SK-N-SH (cell line): ENCODE data around the gene C16orf95. TPM values are rescaled to one million over a fixed set of nuclear protein-coding genes. Genes with fewer than 3 reads are reported as not detected.
A peak's percentile ranks its signal among the peaks of the same experiment; 100 is the strongest.

ENCODE experiments used
- CTCF ChIA-PET: fragments of 300-600, 350-600 bp; formaldehyde crosslinking; extraction: SDS; loops from one replicate; lab custom pipeline; 2021; lab: Yijun Ruan, JAX
- POLR2A ChIA-PET: fragments of 350-600 bp; sonication (Branson Sonifier 250); formaldehyde crosslinking; extraction: SDS; loops from one replicate; lab custom pipeline; 2020; ENCODE audit warnings: antibody characterized with exemption, inconsistent platforms; lab: Yijun Ruan, JAX
- DNase-seq: peaks from one replicate; pipeline ENCODE4 v3.0.0; 2012
- H2AFZ ChIP-seq: fragments of 200-600 bp; sonication (generic); 2 replicates; pipeline ENCODE4 v1.8.1; 2016; ENCODE audit warnings: antibody characterized with exemption, mild to moderate bottlenecking, low read depth
- H3F3A ChIP-seq: fragments of 200-600 bp; sonication (generic); replicated peaks from 2 replicates; pipeline ENCODE3; 2016; ENCODE audit warnings: antibody characterized with exemption, mild to moderate bottlenecking; ENCODE audit not compliant: insufficient read depth
- H3K27ac ChIP-seq, 2 experiments: fragments of 200-500 bp in 1 of 2; fragments of 200-600 bp in 1 of 2; sonication (Bioruptor generic) in 1 of 2; sonication (generic), shearing (Covaris generic) in 1 of 2; 2 replicates each; pipeline versions ENCODE4 v1.5.1 to v1.6.1; 2014 to 2016; ENCODE audit warnings: low read depth in 2 of 2, inconsistent platforms in 1 of 2, low read length in 1 of 2, mild to moderate bottlenecking in 1 of 2, mixed read lengths in 1 of 2
- H3K27me3 ChIP-seq: fragments of 200-600 bp; sonication (generic), shearing (Covaris generic); 2 replicates; pipeline ENCODE4 v1.6.1; 2016; ENCODE audit warnings: mixed run types; ENCODE audit not compliant: insufficient read depth
- H3K36me3 ChIP-seq, 2 experiments: fragments of 200-500 bp in 1 of 2; fragments of 200-600 bp in 1 of 2; sonication (Bioruptor generic) in 1 of 2; sonication (generic) in 1 of 2; replicated peaks in 1 of 2; 2 replicates each; pipeline versions ENCODE3 to v1.5.1; 2014 to 2016; ENCODE audit warnings: low read length in 1 of 2, mild to moderate bottlenecking in 1 of 2; ENCODE audit not compliant: insufficient read depth in 2 of 2, control insufficient read depth in 1 of 2
- H3K4me1 ChIP-seq, 2 experiments: fragments of 200-500 bp in 1 of 2; fragments of 200-600 bp in 1 of 2; sonication (Bioruptor generic) in 1 of 2; sonication (generic), shearing (Covaris generic) in 1 of 2; 2 replicates each; pipeline versions ENCODE4 v1.5.1 to v1.6.1; 2014 to 2016; ENCODE audit warnings: low read depth in 1 of 2, low read length in 1 of 2, mixed run types in 1 of 2; ENCODE audit not compliant: insufficient read depth in 2 of 2, control insufficient read depth in 1 of 2
- H3K4me2 ChIP-seq: fragments of 200-600 bp; sonication (generic), shearing (Covaris generic); 2 replicates; pipeline ENCODE4 v1.6.1; 2017; ENCODE audit warnings: mixed run types
- H3K4me3 ChIP-seq, 2 experiments: fragments of 200-500 bp in 1 of 2; fragments of 200-600 bp in 1 of 2; sonication (Bioruptor generic) in 1 of 2; sonication (generic), shearing (Covaris generic) in 1 of 2; 2 replicates each; pipeline versions ENCODE4 v1.5.1 to v1.8.1; 2014 to 2016; ENCODE audit warnings: low read depth in 2 of 2, inconsistent platforms in 1 of 2, low read length in 1 of 2, mild to moderate bottlenecking in 1 of 2, mixed read lengths in 1 of 2, moderate library complexity in 1 of 2
- H3K79me2 ChIP-seq: fragments of 200-600 bp; sonication (generic); 2 replicates; pipeline ENCODE4 v1.8.1; 2017; ENCODE audit warnings: mild to moderate bottlenecking; ENCODE audit not compliant: insufficient read depth
- H3K9ac ChIP-seq: fragments of 200-600 bp; sonication (generic); 2 replicates; pipeline ENCODE4 v1.6.1; 2017; ENCODE audit warnings: mixed run types
- H3K9me2 ChIP-seq: fragments of 200-600 bp; sonication (generic); 2 replicates; pipeline ENCODE4 v1.6.1; 2017; ENCODE audit warnings: mixed run types
- H3K9me3 ChIP-seq: fragments of 200-600 bp; sonication (generic); 2 replicates; pipeline ENCODE4 v1.6.1; 2017; ENCODE audit warnings: mixed run types, mild to moderate bottlenecking, moderate library complexity
- H4K20me1 ChIP-seq: fragments of 200-600 bp; sonication (generic); 2 replicates; pipeline ENCODE4 v1.6.1; 2017; ENCODE audit warnings: mild to moderate bottlenecking, mixed run types; ENCODE audit not compliant: insufficient read depth
- ELF1 ChIP-seq: IDR thresholded peaks from 2 replicates; pipeline ENCODE4 v1.4.0; 2012
- EZH2phosphoT487 ChIP-seq: fragments of 200-600 bp; sonication (generic); IDR thresholded peaks from 2 replicates; pipeline ENCODE4 v1.6.1; 2017; ENCODE audit warnings: low read depth, mixed run types, mild to moderate bottlenecking, antibody characterized with exemption, moderate library complexity, borderline replicate concordance
- FOSL2 ChIP-seq: IDR thresholded peaks from 2 replicates; pipeline ENCODE4 v1.4.0; 2012; ENCODE audit warnings: low read depth, mild to moderate bottlenecking, moderate library complexity, borderline replicate concordance
- FOXJ3 ChIP-seq: sonication (generic); formaldehyde crosslinking; IDR thresholded peaks from 2 replicates; pipeline ENCODE4 v1.5.1; 2020; ENCODE audit warnings: mild to moderate bottlenecking, missing genetic modification reagents
- FOXM1 ChIP-seq: IDR thresholded peaks from 2 replicates; pipeline ENCODE4 v1.4.0; 2012; ENCODE audit warnings: low read depth, mild to moderate bottlenecking
- MEF2A ChIP-seq: IDR thresholded peaks from 2 replicates; pipeline ENCODE4 v1.4.0; 2012; ENCODE audit warnings: low read depth, borderline replicate concordance
- MXI1 ChIP-seq: IDR thresholded peaks from 2 replicates; pipeline ENCODE4 v1.6.1; 2012; ENCODE audit warnings: mild to moderate bottlenecking, low read depth, low read length, improper control_type of control experiment
- NFIC ChIP-seq: IDR thresholded peaks from 2 replicates; pipeline ENCODE4 v1.4.0; 2012; ENCODE audit warnings: borderline replicate concordance
- POLR2AphosphoS5 ChIP-seq: IDR thresholded peaks from 2 replicates; pipeline ENCODE4 v1.6.1; 2012; ENCODE audit warnings: low read depth, low read length
- RCOR1 ChIP-seq: fragments of 150-350 bp; IDR thresholded peaks from 2 replicates; pipeline ENCODE4 v1.6.1; 2017; ENCODE audit warnings: antibody characterized with exemption, low read length
- SMC3 ChIP-seq: IDR thresholded peaks from 2 replicates; pipeline ENCODE4 v1.6.1; 2012; ENCODE audit warnings: low read depth, low read length, improper control_type of control experiment
- TAF1 ChIP-seq: IDR thresholded peaks from 2 replicates; pipeline ENCODE4 v1.6.1; 2012; ENCODE audit warnings: low read depth, mild to moderate bottlenecking, low read length, moderate library complexity, borderline replicate concordance
- TCF12 ChIP-seq: IDR thresholded peaks from 2 replicates; pipeline ENCODE4 v1.4.0; 2012
- TEAD4 ChIP-seq: IDR thresholded peaks from 2 replicates; pipeline ENCODE4 v1.4.0; 2012; ENCODE audit warnings: mild to moderate bottlenecking, borderline replicate concordance; ENCODE audit not compliant: insufficient read depth
- WGBS: methylation state at CpG from one replicate; pipeline ENCODE4 v1.1.6; 2017; ENCODE audit warnings: low lambda C conversion rate; 5-methylcytosine and 5-hydroxymethylcytosine counted together
- polyA plus RNA-seq, 3 experiments: library from polyadenylated mRNA; depleted of rRNA; stranded (reverse); fragments of >200 nt; gene quantifications; 2 replicates each; pipeline ENCODE4 v1.2.3, GENCODE V29; 2012
- TF ChIP-seq, protein P1 (sequence below): IDR thresholded peaks from 2 replicates; pipeline ENCODE4; 2012
- TF ChIP-seq, protein P2 (sequence below): IDR thresholded peaks from 2 replicates; pipeline ENCODE4 v1.4.0; 2012; ENCODE audit warnings: low read depth, borderline replicate concordance
- TF ChIP-seq, protein P3 (sequence below): fragments of 200-600 bp; sonication (generic); IDR thresholded peaks from 2 replicates; pipeline ENCODE4 v1.6.1; 2017; ENCODE audit warnings: antibody characterized with exemption, mild to moderate bottlenecking, moderate library complexity
- TF ChIP-seq, protein P4 (sequence below): IDR thresholded peaks from 2 replicates; pipeline ENCODE4 v1.4.0; 2012; ENCODE audit warnings: low read depth
- TF ChIP-seq, protein P5 (sequence below): fragments of 150-350 bp; IDR thresholded peaks from 2 replicates; pipeline ENCODE4 v1.6.1; 2017; ENCODE audit warnings: antibody characterized with exemption, low read length, low read depth, borderline replicate concordance

Gene C16orf95
- polyA plus RNA-seq, 1 of the 3 experiments (the other 2 are of a cell fraction) = 5.0 TPM

DNA sequence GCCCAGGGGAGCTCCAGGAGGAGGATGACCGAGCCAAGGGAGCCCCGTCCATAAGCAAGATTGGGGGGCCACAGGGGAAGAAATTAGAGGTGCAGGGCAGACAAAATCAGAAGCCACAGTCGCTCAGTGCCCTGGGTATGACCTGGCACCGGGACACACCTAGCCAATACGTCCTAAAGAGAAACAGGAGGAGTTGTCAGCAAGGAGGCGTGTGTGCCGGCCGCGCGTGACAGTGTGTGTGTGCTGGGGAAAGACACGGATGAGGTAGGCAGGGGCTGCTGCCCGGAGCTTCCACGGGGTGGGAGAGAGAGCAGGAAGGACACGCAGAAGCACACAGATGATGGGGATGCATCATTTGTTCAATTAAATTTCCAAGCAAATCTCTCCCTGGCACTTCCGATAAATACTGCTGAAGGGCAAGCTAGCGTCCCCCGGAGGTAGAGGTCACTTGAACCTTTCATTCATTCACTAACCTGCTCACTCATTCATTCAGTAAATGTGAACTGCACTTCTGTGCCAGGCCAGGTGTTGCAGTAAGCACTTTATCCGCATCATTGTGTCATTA is 38.0 kb downstream of the C16orf95 start:
- Histone ChIP-seq H3K9ac (no peak overlapping the region), H3K4me3 (no peak overlapping the region), H3K4me1 (no peaks in the 10 kb centered on the region; a peak in 1 of 4 replicates), H3K9me3 (no peaks in the 10 kb centered on the region), H3K9me2 (no peaks in the 10 kb centered on the region), H3K27me3 (no peaks in the 10 kb centered on the region), H4K20me1 (no peaks in the 10 kb centered on the region), H3K4me2 (peak overlapping the region; percentile 55; the same call in 1 of the 2 replicates), H3K27ac (no peak overlapping the region), H3F3A (no peaks in the 10 kb centered on the region), H3K36me3 (no peaks in the 10 kb centered on the region), H3K79me2 (no peaks in the 10 kb centered on the region), H2AFZ (no peak overlapping the region)
- TF ChIP-seq TAF1 = no peak
- TF ChIP-seq, protein P1, sequence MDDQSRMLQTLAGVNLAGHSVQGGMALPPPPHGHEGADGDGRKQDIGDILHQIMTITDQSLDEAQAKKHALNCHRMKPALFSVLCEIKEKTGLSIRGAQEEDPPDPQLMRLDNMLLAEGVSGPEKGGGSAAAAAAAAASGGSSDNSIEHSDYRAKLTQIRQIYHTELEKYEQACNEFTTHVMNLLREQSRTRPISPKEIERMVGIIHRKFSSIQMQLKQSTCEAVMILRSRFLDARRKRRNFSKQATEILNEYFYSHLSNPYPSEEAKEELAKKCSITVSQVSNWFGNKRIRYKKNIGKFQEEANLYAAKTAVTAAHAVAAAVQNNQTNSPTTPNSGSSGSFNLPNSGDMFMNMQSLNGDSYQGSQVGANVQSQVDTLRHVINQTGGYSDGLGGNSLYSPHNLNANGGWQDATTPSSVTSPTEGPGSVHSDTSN = no peak
- TF ChIP-seq POLR2AphosphoS5 = no peak
- no peak for TF ChIP-seq MXI1
- no peak for TF ChIP-seq TCF12
- TF ChIP-seq EZH2phosphoT487 = no peak
- TF ChIP-seq TEAD4 = no peak
- TF ChIP-seq ELF1 = no peak
- no peak for TF ChIP-seq NFIC
- TF ChIP-seq, protein P2, sequence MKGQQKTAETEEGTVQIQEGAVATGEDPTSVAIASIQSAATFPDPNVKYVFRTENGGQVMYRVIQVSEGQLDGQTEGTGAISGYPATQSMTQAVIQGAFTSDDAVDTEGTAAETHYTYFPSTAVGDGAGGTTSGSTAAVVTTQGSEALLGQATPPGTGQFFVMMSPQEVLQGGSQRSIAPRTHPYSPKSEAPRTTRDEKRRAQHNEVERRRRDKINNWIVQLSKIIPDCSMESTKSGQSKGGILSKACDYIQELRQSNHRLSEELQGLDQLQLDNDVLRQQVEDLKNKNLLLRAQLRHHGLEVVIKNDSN = no peak
- no peak for TF ChIP-seq FOSL2
- TF ChIP-seq, protein P3, sequence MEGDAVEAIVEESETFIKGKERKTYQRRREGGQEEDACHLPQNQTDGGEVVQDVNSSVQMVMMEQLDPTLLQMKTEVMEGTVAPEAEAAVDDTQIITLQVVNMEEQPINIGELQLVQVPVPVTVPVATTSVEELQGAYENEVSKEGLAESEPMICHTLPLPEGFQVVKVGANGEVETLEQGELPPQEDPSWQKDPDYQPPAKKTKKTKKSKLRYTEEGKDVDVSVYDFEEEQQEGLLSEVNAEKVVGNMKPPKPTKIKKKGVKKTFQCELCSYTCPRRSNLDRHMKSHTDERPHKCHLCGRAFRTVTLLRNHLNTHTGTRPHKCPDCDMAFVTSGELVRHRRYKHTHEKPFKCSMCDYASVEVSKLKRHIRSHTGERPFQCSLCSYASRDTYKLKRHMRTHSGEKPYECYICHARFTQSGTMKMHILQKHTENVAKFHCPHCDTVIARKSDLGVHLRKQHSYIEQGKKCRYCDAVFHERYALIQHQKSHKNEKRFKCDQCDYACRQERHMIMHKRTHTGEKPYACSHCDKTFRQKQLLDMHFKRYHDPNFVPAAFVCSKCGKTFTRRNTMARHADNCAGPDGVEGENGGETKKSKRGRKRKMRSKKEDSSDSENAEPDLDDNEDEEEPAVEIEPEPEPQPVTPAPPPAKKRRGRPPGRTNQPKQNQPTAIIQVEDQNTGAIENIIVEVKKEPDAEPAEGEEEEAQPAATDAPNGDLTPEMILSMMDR = no peak
- no peak for TF ChIP-seq FOXM1
- TF ChIP-seq MEF2A = no peak
- TF ChIP-seq FOXJ3 (CRISPR knock-in tag) = no peak
- TF ChIP-seq, protein P4, sequence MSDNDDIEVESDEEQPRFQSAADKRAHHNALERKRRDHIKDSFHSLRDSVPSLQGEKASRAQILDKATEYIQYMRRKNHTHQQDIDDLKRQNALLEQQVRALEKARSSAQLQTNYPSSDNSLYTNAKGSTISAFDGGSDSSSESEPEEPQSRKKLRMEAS = no peak
- no peak for TF ChIP-seq RCOR1
- TF ChIP-seq, protein P5, sequence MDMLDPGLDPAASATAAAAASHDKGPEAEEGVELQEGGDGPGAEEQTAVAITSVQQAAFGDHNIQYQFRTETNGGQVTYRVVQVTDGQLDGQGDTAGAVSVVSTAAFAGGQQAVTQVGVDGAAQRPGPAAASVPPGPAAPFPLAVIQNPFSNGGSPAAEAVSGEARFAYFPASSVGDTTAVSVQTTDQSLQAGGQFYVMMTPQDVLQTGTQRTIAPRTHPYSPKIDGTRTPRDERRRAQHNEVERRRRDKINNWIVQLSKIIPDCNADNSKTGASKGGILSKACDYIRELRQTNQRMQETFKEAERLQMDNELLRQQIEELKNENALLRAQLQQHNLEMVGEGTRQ = no peak
- no peak for TF ChIP-seq SMC3
- ChIA-PET CTCF (interaction anchor here (0.6 to 5.2 kb wide), 43 partner anchors 9 to 720 kb away, joined by 3 to 79 read pairs (median 4); no protein-coding TSS in a partner anchor), POLR2A (no interaction called here)
- 56% methylated on average over 18 of the region's 18 CpGs for WGBS
- no peak for DNase-seq
